Endodermal cell (in vitro differentiated cells): Measurements from ENCODE around the gene CLEC19A. TPM values are rescaled to one million over a fixed set of nuclear protein-coding genes. Genes with fewer than 3 reads are reported as not detected.

Experiments
- DNase-seq: peaks from one replicate; pipeline ENCODE4 v3.0.0-alpha.2; 2017
- H3K27ac ChIP-seq: 2 replicates; pipeline ENCODE4 v1.5.1; 2013; ENCODE audit warnings: mild to moderate bottlenecking, low read depth, low read length, moderate library complexity
- H3K27me3 ChIP-seq: 2 replicates; pipeline ENCODE4 v1.6.1; 2013; ENCODE audit warnings: mild to moderate bottlenecking, low read length, moderate library complexity; ENCODE audit not compliant: insufficient read depth, control insufficient read depth, poor library complexity, severe bottlenecking
- H3K36me3 ChIP-seq: 2 replicates; pipeline ENCODE4 v1.7.0; 2013; ENCODE audit warnings: mild to moderate bottlenecking, low read length, moderate library complexity; ENCODE audit not compliant: control insufficient read depth, insufficient read depth
- H3K4me1 ChIP-seq: one replicate; pipeline ENCODE4 v1.7.0; 2013; ENCODE audit warnings: low read length; ENCODE audit not compliant: control insufficient read depth, insufficient read depth
- H3K4me3 ChIP-seq: 2 replicates; pipeline ENCODE4 v1.5.1; 2013; ENCODE audit warnings: mild to moderate bottlenecking, low read length, moderate library complexity
- H3K9ac ChIP-seq: 2 replicates; pipeline ENCODE4 v1.6.1; 2013; ENCODE audit warnings: mild to moderate bottlenecking, low read length, moderate library complexity; ENCODE audit not compliant: poor library complexity, severe bottlenecking; ENCODE audit errors: extremely low read depth
- H3K9me3 ChIP-seq: 2 replicates; pipeline ENCODE4 v1.6.1; 2013; ENCODE audit warnings: mild to moderate bottlenecking, low read length, moderate library complexity; ENCODE audit not compliant: control insufficient read depth
- H3K27ac Mint-ChIP-seq: 2 replicates; pipeline ENCODE4 v1.8.0; 2020; ENCODE audit warnings: mixed read lengths
- H3K27me3 Mint-ChIP-seq: 2 replicates; pipeline ENCODE4 v1.8.0; 2021; ENCODE audit warnings: mild to moderate bottlenecking, mixed read lengths; ENCODE audit not compliant: insufficient read depth
- H3K36me3 Mint-ChIP-seq: 2 replicates; pipeline ENCODE4 v1.8.0; 2020; ENCODE audit warnings: low read depth, mixed read lengths
- H3K4me1 Mint-ChIP-seq: 2 replicates; pipeline ENCODE4 v1.8.0; 2020; ENCODE audit warnings: mixed read lengths
- H3K4me3 Mint-ChIP-seq: 2 replicates; pipeline ENCODE4 v1.8.0; 2020; ENCODE audit warnings: mild to moderate bottlenecking, moderate library complexity, mixed read lengths
- H3K9me3 Mint-ChIP-seq: 2 replicates; pipeline ENCODE4 v1.8.0; 2020; ENCODE audit warnings: mild to moderate bottlenecking, mixed read lengths
- WGBS, 2 experiments: methylation state at CpG; one replicate each; pipeline versions ENCODE4 v1.1.5 to v1.1.7; 2013; ENCODE audit warnings: missing lambda C conversion rate in 2 of 2, mixed read lengths in 1 of 2; ENCODE audit not compliant: insufficient coverage in 1 of 2, insufficient read length in 1 of 2; 5-methylcytosine and 5-hydroxymethylcytosine counted together
- total RNA-seq, 2 donors: library from RNA; stranded (reverse); fragmentation: NEBNext Ultra II Directional in 1 of 2; extraction: Animal tissue kit (Norgen Biotek cat#: 25700) in 1 of 2; gene quantifications; 2 replicates in 1 of 2; 3 replicates in 1 of 2; pipeline ENCODE4 v1.2.1, GENCODE V29; 2021
- TF ChIP-seq, protein P1 (sequence below): fragments of 200-600 bp; sonication (generic); conservative IDR thresholded peaks from 2 replicates; pipeline ENCODE4 v1.5.0; 2021; ENCODE audit warnings: antibody characterized with exemption, mild to moderate bottlenecking

Gene CLEC19A
- total RNA-seq, 2 donors from 2014 or later = 1.6 to 1.9 TPM

DNA sequence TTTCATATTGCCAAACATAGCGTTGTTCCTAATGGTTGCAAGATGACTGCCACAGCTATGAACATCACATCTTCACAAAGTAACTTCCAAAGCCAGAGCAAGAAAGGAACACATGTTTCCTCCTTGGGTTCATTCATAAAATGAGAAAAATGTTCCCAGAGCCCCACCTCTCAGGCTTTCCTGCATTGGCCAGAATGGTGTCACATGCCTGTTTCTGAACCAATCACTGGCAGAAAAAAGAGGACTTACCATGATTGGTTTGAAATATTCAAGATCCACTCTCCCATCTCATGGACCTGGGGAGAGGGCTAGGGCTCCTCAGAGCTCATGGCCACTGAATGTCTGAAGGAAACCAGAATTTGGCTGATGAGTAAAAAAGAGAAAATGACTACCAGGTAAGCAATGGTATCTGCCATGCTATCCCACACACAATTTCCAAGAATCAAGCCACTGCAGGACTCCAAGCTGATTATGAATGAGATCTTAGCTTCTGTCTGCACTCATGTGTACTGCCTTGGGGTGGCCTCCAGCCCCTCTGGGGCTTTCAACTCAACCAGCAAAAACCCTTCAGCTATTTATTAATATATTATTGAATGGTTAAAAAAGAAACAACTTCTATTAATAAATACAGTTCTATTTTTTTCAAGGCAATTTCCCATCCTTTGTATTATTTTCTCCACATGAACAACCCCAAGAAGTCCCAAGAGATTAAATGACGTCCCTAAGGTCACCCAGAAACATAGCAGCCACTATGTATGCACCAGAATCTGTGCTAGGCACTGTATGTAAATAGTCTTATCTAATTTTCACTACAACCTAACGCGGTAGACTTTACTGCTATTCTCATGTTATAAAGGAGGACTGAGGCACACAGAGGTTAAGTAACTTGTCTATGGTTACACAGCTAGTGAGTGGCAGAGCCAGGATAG, 70.8 kb downstream of the CLEC19A start:
- WGBS, 2 experiments = 92 to 96% methylated on average over 3 to 4 of the region's 4 CpGs

DNA sequence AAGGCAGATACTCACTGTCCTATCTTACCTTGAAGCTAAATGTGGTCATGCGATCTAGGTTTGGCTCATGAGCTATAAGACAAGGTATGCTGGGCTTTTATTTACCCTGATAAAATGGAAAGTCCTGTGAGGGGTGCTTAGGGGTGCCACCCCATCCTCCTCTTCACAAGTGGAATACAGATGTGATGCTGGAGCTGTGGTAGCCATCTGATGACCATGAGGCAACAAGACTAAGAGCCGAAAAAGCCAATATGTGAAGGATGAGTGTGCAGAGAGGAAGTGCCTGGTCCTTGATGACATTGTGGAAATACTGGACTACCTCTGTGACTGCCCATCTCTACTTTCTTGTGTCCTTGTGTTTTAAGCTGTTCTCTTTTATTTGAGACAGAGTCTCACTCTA, 74.0 kb downstream of the CLEC19A start:
- no peak for DNase-seq
- H3K27me3 ChIP-seq = no peaks in the 10 kb centered on the region
- 95% methylated on average over 2 of the region's 2 CpGs; no CpG with 5 or more reads in 1 of the 2 experiments for WGBS, 2 experiments
- no peak overlapping the region for H3K9ac ChIP-seq
- Mint-ChIP-seq H3K27ac (no peak overlapping the region), H3K27me3 (no peaks in the 10 kb centered on the region), H3K4me1 (peaks cover 1% of the 10 kb centered on the region), H3K9me3 (no peaks in the 10 kb centered on the region), H3K36me3 (no peaks in the 10 kb centered on the region), H3K4me3 (no peak overlapping the region)
- no peak overlapping the region for H3K4me3 ChIP-seq
- no peaks in the 10 kb centered on the region for H3K9me3 ChIP-seq
- TF ChIP-seq, protein P1, sequence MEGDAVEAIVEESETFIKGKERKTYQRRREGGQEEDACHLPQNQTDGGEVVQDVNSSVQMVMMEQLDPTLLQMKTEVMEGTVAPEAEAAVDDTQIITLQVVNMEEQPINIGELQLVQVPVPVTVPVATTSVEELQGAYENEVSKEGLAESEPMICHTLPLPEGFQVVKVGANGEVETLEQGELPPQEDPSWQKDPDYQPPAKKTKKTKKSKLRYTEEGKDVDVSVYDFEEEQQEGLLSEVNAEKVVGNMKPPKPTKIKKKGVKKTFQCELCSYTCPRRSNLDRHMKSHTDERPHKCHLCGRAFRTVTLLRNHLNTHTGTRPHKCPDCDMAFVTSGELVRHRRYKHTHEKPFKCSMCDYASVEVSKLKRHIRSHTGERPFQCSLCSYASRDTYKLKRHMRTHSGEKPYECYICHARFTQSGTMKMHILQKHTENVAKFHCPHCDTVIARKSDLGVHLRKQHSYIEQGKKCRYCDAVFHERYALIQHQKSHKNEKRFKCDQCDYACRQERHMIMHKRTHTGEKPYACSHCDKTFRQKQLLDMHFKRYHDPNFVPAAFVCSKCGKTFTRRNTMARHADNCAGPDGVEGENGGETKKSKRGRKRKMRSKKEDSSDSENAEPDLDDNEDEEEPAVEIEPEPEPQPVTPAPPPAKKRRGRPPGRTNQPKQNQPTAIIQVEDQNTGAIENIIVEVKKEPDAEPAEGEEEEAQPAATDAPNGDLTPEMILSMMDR = no peak
- no peak overlapping the region for H3K27ac ChIP-seq
- no peaks in the 10 kb centered on the region for H3K36me3 ChIP-seq
- peaks cover 1% of the 10 kb centered on the region for H3K4me1 ChIP-seq

More for the DNA sequence above, 70.8 kb downstream of the CLEC19A start:
- TF ChIP-seq, protein P1 = no peak
- H3K4me3 ChIP-seq = no peak overlapping the region
- no peak overlapping the region for H3K27ac ChIP-seq
- no peak for DNase-seq
- no peaks in the 10 kb centered on the region for H3K27me3 ChIP-seq
- no peaks in the 10 kb centered on the region for H3K36me3 ChIP-seq
- H3K9me3 ChIP-seq = no peaks in the 10 kb centered on the region
- Mint-ChIP-seq H3K4me1 (peaks cover 8% of the 10 kb centered on the region), H3K27ac (no peak overlapping the region), H3K9me3 (no peaks in the 10 kb centered on the region), H3K27me3 (no peaks in the 10 kb centered on the region), H3K36me3 (no peaks in the 10 kb centered on the region), H3K4me3 (no peak overlapping the region)
- peaks cover 9% of the 10 kb centered on the region for H3K4me1 ChIP-seq
- H3K9ac ChIP-seq = no peak overlapping the region

Other genes with a start within 250 kb of the CLEC19A start
- 10 to 100 TPM; 20.4 to 22.0 TPM for gene COQ7, start 218.1 kb upstream of the CLEC19A start, total RNA-seq
- 10 to 100 TPM; 13.4 to 19.3 TPM for gene ITPRIPL2, start 171.8 kb upstream of the CLEC19A start, total RNA-seq
- 10 to 100 TPM; 11.2 to 11.5 TPM for gene SYT17, start 117.5 kb upstream of the CLEC19A start, total RNA-seq
- gene TMC5, start 132.2 kb downstream of the CLEC19A start, total RNA-seq = 1 to 10 TPM; 1.3 to 2.2 TPM
- gene GDE1, start 236.4 kb downstream of the CLEC19A start, total RNA-seq = 10 to 100 TPM; 49.9 to 56.5 TPM
- 10 to 100 TPM; 16.5 to 24.0 TPM for gene CCP110, start 238.2 kb downstream of the CLEC19A start, total RNA-seq